Body of pancreas (tissue), 4 donors: ENCODE measurements around the gene PAPOLB.

Experiments
- POLR2A ChIP-seq, 3 donors: fragments of 450-650 bp; IDR thresholded peaks; one replicate each; pipeline ENCODE4 v1.6.1; 2016; ENCODE audit warnings: antibody characterized with exemption in 3 of 3, mild to moderate bottlenecking in 2 of 3
- TF ChIP-seq, protein P1 (sequence below), 7 experiments: fragments of 450-650 bp in 4 of 7; fragments of 200-600 bp in 3 of 7; sonication (generic) in 3 of 7; IDR thresholded peaks; one replicate each; pipeline ENCODE4 v1.5.1; 2016 to 2019; ENCODE audit warnings: antibody characterized with exemption in 7 of 7

DNA sequence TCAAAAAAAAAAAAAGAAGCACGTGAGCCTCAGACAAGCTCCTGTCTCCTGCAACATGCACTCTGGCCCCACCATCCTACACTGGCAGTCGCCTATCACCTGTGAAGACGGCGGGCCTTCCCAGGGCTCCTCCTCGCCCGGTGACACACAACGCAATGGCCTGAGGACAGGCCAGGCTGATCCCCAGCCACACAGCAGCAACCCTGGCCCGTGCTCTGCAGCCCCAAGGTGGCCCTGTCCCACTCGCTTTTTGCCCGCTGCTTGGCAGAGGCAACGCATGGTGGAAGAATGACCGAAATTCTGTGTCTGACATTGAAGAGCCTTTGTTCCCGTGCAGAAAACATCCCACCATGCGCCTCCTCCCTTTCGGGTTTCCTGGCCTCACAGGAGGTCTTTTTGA lies 13.6 kb upstream of the PAPOLB start:
- TF ChIP-seq, protein P1, sequence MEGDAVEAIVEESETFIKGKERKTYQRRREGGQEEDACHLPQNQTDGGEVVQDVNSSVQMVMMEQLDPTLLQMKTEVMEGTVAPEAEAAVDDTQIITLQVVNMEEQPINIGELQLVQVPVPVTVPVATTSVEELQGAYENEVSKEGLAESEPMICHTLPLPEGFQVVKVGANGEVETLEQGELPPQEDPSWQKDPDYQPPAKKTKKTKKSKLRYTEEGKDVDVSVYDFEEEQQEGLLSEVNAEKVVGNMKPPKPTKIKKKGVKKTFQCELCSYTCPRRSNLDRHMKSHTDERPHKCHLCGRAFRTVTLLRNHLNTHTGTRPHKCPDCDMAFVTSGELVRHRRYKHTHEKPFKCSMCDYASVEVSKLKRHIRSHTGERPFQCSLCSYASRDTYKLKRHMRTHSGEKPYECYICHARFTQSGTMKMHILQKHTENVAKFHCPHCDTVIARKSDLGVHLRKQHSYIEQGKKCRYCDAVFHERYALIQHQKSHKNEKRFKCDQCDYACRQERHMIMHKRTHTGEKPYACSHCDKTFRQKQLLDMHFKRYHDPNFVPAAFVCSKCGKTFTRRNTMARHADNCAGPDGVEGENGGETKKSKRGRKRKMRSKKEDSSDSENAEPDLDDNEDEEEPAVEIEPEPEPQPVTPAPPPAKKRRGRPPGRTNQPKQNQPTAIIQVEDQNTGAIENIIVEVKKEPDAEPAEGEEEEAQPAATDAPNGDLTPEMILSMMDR (IDR thresholded peaks at IDR 0.05): no peak
- TF ChIP-seq POLR2A (IDR thresholded peaks at IDR 0.05): no peak
